Choroid plexus epithelial cell (primary cell): ENCODE measurements around the gene SOS1.

Source experiments
- DNase-seq: peaks from one replicate; pipeline ENCODE4 v3.0.0-alpha.2; 2010; ENCODE audit warnings: low read depth
- H3K4me3 ChIP-seq: 2 replicates; pipeline ENCODE4 v1.5.1; 2011; ENCODE audit warnings: low read depth, mild to moderate bottlenecking, control low read depth, low read length, moderate library complexity
- TF ChIP-seq, protein P1 (sequence below): conservative IDR thresholded peaks from 2 replicates; pipeline ENCODE4 v1.5.1; 2011; ENCODE audit warnings: low read depth, mild to moderate bottlenecking, control low read depth, inconsistent platforms, low read length, moderate library complexity

The SOS1 gene

DNA sequence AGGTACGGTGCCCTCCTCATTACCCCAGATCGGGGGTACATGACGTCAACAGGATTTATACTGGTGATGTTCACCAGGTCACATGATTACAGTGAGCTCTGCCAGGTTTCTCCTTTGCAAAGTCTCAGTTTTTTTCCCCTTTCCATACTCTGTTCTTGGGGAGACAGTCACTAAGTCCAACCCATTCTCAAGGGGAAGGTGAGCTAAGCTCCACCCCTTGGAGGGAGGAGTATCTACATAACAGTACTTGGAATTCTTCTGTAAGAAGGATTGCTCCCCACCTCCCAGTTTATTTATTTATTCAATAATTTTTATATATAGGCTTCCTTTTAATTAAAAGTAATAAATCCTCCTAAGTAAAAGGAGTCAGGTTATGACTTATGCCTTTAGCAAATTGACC, 34.1 kb upstream of the SOS1 start:
- DNase-seq = no peak
- no peak overlapping the region for H3K4me3 ChIP-seq
- TF ChIP-seq, protein P1, sequence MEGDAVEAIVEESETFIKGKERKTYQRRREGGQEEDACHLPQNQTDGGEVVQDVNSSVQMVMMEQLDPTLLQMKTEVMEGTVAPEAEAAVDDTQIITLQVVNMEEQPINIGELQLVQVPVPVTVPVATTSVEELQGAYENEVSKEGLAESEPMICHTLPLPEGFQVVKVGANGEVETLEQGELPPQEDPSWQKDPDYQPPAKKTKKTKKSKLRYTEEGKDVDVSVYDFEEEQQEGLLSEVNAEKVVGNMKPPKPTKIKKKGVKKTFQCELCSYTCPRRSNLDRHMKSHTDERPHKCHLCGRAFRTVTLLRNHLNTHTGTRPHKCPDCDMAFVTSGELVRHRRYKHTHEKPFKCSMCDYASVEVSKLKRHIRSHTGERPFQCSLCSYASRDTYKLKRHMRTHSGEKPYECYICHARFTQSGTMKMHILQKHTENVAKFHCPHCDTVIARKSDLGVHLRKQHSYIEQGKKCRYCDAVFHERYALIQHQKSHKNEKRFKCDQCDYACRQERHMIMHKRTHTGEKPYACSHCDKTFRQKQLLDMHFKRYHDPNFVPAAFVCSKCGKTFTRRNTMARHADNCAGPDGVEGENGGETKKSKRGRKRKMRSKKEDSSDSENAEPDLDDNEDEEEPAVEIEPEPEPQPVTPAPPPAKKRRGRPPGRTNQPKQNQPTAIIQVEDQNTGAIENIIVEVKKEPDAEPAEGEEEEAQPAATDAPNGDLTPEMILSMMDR = no peak

- TF ChIP-seq, protein P1 = no peak
- no peak for DNase-seq
- no peak overlapping the region for H3K4me3 ChIP-seq
These were observed 32.5 kb upstream of the SOS1 start for GRCh38 chr2:39153312-39153711.

DNA sequence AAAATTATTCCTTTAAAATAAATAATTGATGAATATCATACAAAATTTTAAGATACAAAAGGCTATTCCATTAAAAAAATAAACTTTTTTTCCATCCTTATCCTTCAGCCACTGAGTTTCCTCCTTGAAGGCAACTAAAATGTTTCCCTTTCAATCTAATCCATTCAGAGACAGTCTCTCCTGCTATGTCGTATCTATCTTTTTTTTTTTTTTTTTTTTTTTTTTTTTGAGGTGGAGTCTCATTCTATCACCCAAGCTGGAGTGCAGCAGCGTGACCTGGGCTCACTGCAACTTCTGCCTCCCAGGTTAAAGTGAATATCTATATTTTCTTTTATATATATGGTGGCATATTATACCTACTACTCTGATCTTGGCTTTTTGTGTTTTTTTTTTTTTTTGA, 31.7 kb upstream of the SOS1 start:
- no peak for DNase-seq
- H3K4me3 ChIP-seq = no peak overlapping the region
- TF ChIP-seq, protein P1 = no peak

DNA sequence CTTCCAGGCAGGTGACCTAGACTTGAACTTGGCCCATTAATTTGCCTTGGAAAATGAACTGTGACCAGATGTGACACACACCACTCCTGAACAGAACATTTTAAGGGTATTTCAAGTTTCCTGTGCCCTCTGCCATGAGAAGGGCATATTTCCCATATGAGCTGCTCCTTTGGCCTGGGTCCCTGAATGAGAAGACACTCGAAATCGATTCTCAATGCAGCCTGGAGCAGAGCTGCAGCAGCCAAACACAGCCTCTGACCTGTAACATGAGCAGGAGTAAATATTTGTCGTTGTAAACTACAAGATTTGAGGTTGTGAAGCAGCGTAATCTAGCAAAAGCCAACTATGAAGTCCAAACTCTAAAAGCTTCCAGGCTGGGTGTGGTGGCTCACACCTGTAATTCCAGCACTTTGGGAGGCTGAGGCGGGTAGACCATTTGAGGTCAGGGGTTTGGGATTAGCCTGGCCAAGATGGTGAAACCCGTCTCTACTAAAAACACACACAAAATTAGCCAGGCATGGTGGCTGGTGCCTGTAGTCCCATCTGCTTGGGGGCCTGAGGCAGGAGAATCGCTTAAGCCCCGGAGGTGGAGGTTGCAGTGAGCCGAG, 30.1 kb upstream of the SOS1 start:
- no peak for DNase-seq
- TF ChIP-seq, protein P1 = no peak
- H3K4me3 ChIP-seq = no peak overlapping the region

- no peak overlapping the region for H3K4me3 ChIP-seq
- TF ChIP-seq, protein P1 = no peak
- no peak for DNase-seq
These were observed 29.3 kb upstream of the SOS1 start for GRCh38 chr2:39150102-39150562.

GRCh38 chr2:39146630-39147029, 25.8 kb upstream of the SOS1 start:
- no peak overlapping the region for H3K4me3 ChIP-seq
- DNase-seq = no peak
- TF ChIP-seq, protein P1 = no peak

GRCh38 chr2:39145906-39146421, 25.1 kb upstream of the SOS1 start:
- TF ChIP-seq, protein P1 = no peak
- DNase-seq = no peak
- H3K4me3 ChIP-seq = no peak overlapping the region
